Sigmoid colon (tissue), 4 donors: ENCODE data around the gene NDST1.

ENCODE experiments used
- EP300 ChIP-seq, 4 donors: sonication (generic); formaldehyde crosslinking; IDR thresholded peaks; one replicate each; pipeline ENCODE4 v1.6.1; 2017; ENCODE audit warnings: antibody characterized with exemption in 4 of 4
- POLR2A ChIP-seq, 2 donors: fragments of 450-650 bp; IDR thresholded peaks; one replicate each; pipeline ENCODE4 v1.6.1; 2016; ENCODE audit warnings: antibody characterized with exemption in 2 of 2, mild to moderate bottlenecking in 2 of 2, moderate library complexity in 2 of 2
- POLR2AphosphoS5 ChIP-seq, 4 donors: sonication (generic); formaldehyde crosslinking; IDR thresholded peaks; one replicate each; pipeline ENCODE4 v1.6.1; 2017; ENCODE audit warnings: antibody characterized with exemption in 4 of 4
- TF ChIP-seq, protein P1 (sequence below), 4 experiments: fragments of 450-650 bp in 3 of 4; fragments of 200-600 bp in 1 of 4; IDR thresholded peaks; one replicate each; pipeline ENCODE4 v1.5.1; 2016 to 2019; ENCODE audit warnings: antibody characterized with exemption in 4 of 4, mild to moderate bottlenecking in 3 of 4, moderate library complexity in 2 of 4

DNA sequence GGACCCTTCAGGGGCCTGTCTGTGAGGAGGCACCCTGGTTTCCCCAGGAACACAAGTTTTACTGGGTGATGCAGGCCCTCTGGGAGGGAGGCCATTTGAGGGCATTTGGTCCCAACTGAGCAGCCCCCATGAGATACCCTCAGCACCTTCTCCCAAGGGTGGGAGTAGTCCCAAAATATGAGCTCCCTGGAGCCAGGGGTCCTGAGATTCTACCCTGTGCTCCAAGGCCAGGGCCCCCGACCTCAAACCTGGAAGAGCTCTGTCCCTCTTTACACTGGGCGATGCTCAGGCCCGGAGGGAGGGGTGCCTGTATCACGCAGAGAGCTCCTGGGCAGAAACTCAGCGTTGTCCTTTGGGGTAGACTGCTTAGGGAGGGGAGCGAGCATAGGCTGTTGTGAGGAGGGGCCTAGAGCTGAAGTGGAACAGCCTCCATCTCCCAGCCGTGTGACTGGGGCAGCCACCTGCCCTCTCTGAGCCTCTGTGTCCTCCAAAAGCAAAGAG lies 68.6 kb downstream of the NDST1 start:
- TF ChIP-seq EP300 (IDR thresholded peaks at IDR 0.05) (no peak), POLR2AphosphoS5 (IDR thresholded peaks at IDR 0.05) (no peak), POLR2A (IDR thresholded peaks at IDR 0.05) (no peak)
- TF ChIP-seq, protein P1, sequence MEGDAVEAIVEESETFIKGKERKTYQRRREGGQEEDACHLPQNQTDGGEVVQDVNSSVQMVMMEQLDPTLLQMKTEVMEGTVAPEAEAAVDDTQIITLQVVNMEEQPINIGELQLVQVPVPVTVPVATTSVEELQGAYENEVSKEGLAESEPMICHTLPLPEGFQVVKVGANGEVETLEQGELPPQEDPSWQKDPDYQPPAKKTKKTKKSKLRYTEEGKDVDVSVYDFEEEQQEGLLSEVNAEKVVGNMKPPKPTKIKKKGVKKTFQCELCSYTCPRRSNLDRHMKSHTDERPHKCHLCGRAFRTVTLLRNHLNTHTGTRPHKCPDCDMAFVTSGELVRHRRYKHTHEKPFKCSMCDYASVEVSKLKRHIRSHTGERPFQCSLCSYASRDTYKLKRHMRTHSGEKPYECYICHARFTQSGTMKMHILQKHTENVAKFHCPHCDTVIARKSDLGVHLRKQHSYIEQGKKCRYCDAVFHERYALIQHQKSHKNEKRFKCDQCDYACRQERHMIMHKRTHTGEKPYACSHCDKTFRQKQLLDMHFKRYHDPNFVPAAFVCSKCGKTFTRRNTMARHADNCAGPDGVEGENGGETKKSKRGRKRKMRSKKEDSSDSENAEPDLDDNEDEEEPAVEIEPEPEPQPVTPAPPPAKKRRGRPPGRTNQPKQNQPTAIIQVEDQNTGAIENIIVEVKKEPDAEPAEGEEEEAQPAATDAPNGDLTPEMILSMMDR (IDR thresholded peaks at IDR 0.05), result no peak
